PFSK-1 (cell line): ENCODE results near the gene RIN2.

ENCODE experiments used
- POLR2AphosphoS5 ChIP-seq: IDR thresholded peaks from 2 replicates; pipeline ENCODE4 v1.6.1; 2012; ENCODE audit warnings: low read depth, mild to moderate bottlenecking, control low read depth, low read length, moderate library complexity
- REST ChIP-seq, 2 experiments: IDR thresholded peaks; 2 replicates each; pipeline versions ENCODE4 v1.6.1 to v1.8.0; 2011 to 2012; ENCODE audit warnings: low read depth in 2 of 2, low read length in 2 of 2, control low read depth in 1 of 2, inconsistent platforms in 1 of 2, mild to moderate bottlenecking in 1 of 2, moderate library complexity in 1 of 2; ENCODE audit not compliant: insufficient read depth in 1 of 2
- SIN3A ChIP-seq: IDR thresholded peaks from 2 replicates; pipeline ENCODE4 v1.6.1; 2012; ENCODE audit warnings: mild to moderate bottlenecking, low read length, moderate library complexity, borderline replicate concordance; ENCODE audit not compliant: insufficient read depth
- TAF1 ChIP-seq: IDR thresholded peaks from 2 replicates; pipeline ENCODE4 v1.6.1; 2012; ENCODE audit warnings: low read length, control low read depth, borderline replicate concordance; ENCODE audit not compliant: insufficient read depth

GRCh38 chr20:19778404-19778803 lies 20.3 kb downstream of the RIN2 start:
- TF ChIP-seq POLR2AphosphoS5 (no peak), REST (IDR thresholded peaks at IDR 0.05; ENCODE audit: insufficient read depth in 1 of 2, low read depth in 2 of 2, low read length in 2 of 2) (no peak), SIN3A (no peak), TAF1 (no peak)
